ENCODE results near the gene HBB. TPM values are rescaled to one million over a fixed set of nuclear protein-coding genes. Genes with fewer than 3 reads are reported as not detected.

The HBB gene
- total RNA-seq, 1 donor from 2014 or later, result 140 TPM

DNA sequence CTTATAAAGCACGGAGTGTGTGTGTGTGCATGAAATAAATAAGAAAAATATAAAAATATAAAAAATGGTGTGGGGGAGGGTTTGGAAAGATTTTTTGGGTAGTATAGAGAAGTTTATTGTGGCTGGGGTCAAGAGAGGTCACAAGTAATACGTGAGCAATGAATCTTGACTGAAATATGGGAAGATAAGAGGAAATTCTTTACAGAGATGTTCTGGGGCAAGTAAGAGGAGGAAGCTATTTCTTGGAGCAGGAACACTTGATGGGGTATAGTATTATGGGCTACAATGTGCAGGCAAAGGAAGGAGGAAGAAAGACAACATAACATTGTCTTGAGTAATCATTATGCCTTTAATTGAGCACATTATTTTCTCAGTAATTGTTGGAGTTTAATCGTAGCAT is 5.3 kb upstream of the HBB start:
- intact Hi-C loops (cut with DNase I), result no loop called here
- no peak for ATAC-seq

DNA sequence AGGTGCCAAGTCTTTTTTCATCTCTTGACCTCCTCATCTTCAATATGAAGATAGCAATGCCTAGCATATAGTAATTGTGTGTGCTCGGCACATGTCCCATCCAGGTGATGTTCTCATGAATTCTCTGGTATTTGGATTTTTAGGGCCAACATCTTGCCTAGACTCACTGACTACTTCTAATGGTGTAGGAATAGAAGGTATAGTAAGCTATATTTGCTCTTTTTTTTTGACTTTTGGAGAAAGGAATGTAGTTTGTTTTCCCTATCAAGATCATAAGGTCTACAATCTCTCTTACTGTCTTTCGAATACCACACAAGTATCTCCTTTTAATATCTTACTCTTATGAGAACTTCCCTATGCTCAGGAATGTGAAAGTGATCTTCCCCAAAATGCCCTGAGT is 4.2 kb upstream of the HBB start:
- ATAC-seq, result no peak
- DNase-seq (ENCODE audit: missing footprints), result no peak
- intact Hi-C loops (cut with DNase I), result no loop called here

More for the DNA sequence above, 5.3 kb upstream of the HBB start:
- no peak for DNase-seq (ENCODE audit: missing footprints)

DNA sequence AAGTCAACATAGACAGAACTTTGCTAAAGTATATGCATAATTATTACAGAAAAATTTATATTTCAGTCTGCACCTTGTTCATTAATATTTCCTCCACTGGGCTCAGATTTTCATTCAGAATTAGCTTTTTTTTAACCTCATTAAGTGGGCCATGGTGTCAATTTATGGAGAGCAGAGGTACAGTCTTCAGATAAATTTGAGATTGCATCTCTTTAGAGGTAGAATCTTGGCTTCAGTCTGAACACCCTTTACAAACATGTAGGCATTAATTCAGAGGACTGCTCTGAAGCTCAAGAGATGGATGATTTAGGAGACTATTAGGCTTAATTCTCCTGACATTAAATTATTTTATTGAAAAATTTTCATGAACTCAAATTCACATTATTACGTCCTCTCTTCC is 3.4 kb upstream of the HBB start:
- ATAC-seq, result no peak
- no peak for DNase-seq (ENCODE audit: missing footprints)
- intact Hi-C loops (cut with DNase I), result no loop called here

DNA sequence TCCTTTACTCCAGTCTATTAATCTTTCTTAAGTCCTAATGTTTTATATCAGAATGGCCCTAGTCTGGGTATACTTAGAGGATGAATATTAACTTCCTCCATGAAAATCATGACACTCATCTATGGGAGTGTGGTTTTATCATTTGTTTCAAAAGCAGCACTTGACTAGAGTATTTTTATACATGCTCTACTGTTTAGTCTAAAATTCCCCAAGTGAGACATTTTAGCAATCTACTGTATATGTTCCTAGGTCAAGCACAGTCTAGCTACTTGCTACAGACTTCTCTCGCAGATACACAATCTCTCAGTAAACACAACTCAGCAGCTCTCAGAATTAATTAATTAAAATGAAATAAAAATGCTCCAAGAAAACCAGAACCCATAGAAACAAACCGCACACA is 2.9 kb upstream of the HBB start:
- intact Hi-C loops (cut with DNase I), result no loop called here
- ATAC-seq, result no peak
- no peak for DNase-seq (ENCODE audit: missing footprints)

DNA sequence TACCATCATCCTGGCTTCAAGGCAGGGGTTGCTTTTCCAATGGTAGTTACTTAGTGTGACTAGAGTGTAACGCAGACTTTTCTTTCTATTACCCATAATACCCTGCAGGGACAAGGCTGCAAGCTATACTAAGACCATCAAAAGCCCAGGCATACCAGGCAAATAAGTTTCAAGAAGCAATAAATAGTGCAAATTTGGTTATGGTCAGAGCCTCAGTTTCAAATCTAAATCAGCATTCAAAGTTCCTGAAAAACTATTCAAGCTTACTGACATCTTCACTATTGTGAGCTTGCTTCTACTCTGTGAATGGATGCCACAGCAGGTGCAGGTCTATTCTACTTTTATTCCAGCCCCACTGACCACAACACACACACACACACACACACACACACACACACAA is 2.5 kb upstream of the HBB start:
- ATAC-seq (no peak), DNase-seq (ENCODE audit: missing footprints) (no peak)
- intact Hi-C loops (cut with DNase I), result no loop called here

DNA sequence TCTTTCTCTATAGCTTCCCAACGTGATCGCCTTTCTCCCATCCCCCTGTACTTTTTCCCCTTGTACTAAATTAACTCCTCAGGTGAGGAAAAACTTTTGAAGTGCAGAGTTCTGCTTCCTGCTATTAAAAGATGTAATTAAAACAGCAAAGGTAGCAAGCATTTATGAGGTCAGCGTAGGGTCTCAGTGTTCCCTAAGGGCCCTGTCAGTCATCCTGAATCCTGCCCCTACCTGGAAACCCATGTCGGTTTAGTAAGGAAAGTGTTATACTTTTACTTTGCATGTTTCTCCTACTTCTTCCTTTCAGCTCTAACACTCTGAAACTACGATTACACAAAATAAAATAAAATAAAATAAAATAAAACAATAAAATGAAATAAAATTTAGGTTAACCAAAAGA is 1.3 kb upstream of the HBB start:
- DNase-seq (ENCODE audit: missing footprints), result no peak
- intact Hi-C loops (cut with DNase I), result no loop called here
- ATAC-seq, result no peak

DNA sequence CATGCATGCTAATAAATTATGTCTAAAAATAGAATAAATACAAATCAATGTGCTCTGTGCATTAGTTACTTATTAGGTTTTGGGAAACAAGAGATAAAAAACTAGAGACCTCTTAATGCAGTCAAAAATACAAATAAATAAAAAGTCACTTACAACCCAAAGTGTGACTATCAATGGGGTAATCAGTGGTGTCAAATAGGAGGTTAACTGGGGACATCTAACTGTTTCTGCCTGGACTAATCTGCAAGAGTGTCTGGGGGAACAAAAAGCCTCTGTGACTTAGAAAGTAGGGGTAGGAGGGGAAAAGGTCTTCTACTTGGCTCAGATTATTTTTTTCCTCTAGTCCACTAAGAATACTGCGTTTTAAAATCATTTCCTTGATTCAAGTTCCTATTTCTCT is 810 bp upstream of the HBB start:
- DNase-seq (ENCODE audit: missing footprints) (no peak), ATAC-seq (no peak)
- intact Hi-C loops (cut with DNase I), result no loop called here

DNA sequence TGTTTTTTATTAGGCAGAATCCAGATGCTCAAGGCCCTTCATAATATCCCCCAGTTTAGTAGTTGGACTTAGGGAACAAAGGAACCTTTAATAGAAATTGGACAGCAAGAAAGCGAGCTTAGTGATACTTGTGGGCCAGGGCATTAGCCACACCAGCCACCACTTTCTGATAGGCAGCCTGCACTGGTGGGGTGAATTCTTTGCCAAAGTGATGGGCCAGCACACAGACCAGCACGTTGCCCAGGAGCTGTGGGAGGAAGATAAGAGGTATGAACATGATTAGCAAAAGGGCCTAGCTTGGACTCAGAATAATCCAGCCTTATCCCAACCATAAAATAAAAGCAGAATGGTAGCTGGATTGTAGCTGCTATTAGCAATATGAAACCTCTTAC is 1.4 kb downstream of the HBB start:
- intact Hi-C loops (cut with DNase I), result no loop called here
- ATAC-seq (no peak), DNase-seq (ENCODE audit: missing footprints) (peak; percentile 25)

DNA sequence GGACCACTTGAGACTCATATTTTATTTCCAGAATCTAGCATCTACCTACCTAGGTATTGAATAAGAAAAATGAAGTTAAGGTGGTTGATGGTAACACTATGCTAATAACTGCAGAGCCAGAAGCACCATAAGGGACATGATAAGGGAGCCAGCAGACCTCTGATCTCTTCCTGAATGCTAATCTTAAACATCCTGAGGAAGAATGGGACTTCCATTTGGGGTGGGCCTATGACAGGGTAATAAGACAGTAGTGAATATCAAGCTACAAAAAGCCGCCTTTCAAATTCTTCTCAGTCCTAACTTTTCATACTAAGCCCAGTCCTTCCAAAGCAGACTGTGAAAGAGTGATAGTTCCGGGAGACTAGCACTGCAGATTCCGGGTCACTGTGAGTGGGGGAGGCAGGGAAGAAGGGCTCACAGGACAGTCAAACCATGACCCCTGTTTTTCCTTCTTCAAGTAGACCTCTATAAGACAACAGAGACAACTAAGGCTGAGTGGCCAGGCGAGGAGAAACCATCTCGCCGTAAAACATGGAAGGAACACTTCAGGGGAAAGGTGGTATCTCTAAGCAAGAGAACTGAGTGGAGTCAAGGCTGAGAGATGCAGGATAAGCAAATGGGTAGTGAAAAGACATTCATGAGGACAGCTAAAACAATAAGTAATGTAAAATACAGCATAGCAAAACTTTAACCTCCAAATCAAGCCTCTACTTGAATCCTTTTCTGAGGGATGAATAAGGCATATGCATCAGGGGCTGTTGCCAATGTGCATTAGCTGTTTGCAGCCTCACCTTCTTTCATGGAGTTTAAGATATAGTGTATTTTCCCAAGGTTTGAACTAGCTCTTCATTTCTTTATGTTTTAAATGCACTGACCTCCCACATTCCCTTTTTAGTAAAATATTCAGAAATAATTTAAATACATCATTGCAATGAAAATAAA is 2.1 kb downstream of the HBB start:
- DNase-seq (ENCODE audit: missing footprints) (no peak), ATAC-seq (no peak)
- intact Hi-C loops (cut with DNase I), result no loop called here

DNA sequence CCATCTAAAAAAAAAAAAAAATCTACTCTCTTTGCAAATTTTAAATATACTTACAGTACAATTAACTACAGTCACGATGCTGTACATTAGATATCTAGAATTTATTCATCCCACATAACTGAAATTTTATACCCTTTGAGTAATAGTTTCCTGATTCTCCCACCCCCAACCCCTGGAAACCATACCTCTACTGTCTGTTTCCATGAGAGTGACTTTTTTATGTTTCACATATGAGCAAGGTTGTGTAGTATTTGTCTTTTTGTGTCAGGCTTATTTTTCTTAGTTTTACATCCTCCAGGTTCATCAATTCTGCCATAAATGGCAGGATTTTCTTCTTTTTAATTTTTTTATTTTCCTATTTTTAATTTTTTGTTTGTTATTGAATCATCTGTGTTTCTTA is 3.2 kb downstream of the HBB start:
- intact Hi-C loops (cut with DNase I), result no loop called here
- ATAC-seq (no peak), DNase-seq (ENCODE audit: missing footprints) (no peak)

DNA sequence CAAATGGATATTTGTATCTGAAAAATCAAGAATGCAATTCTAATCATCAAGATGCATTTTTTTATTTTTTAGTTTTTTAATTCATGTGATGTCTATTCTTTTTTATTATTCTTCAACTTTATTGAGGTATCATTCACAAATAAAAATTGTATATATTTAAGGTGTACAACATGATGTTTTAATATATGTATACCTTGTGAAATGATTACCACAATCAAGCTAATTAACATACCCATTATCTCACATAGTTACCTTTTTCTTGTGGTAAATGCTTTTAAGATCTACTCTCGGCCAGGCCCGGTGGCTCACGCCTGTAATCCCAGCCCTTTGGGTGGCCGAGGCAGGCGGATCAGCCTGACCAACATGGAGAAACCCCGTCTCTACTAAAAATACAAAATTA is 3.7 kb downstream of the HBB start:
- DNase-seq (ENCODE audit: missing footprints) (no peak), ATAC-seq (no peak)
- intact Hi-C loops (cut with DNase I), result no loop called here

DNA sequence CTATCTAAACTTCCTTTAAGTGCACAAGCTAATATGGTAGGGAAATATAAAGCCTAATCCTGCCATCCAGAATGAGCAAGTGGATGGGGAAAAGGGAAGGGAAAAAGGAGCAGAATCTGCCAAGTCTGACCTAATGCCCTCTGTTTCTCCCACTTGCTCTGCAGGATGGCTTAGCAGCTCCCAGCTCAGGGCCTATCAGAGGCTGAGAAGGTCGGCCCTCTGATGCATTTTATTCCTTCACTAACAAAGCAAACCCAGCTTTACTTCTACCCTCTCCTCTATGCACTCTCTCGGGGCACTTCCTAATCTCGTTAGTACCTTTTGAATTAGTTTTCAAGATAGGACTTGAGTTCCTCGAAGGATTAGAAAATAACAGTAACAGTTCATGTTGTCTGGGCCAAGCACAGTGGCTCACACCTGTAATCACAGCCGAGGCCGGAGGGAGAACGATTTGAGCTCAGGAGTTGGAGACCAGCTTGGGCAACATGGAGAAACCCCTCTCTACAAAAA is 16.4 kb downstream of the HBB start:
- peak; percentile 32 for DNase-seq (ENCODE audit: missing footprints)
- no peak for ATAC-seq
- intact Hi-C loops (cut with DNase I), result no loop called here

DNA sequence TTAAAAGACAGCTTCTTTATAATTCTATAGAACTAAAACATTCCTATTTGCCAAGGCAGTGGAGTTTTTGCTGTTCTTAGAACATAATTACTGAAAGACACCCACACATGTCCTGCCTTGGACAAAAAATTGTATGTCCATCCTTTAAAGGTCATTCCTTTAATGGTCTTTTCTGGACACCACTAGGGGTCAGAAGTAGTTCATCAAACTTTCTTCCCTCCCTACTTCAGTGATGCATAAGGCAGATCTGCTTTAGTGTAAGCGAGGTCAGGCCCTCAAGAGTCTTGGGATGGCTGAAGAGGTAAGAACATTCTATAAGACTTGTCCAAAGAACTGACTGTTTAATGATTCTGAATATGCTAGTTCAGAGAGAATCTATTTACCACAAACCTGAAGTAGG is 22.1 kb downstream of the HBB start:
- DNase-seq (ENCODE audit: missing footprints) (no peak), ATAC-seq (no peak)
- intact Hi-C loops (cut with DNase I), result loop anchor here (5.0 kb wide), 2 partner anchors 163 to 178 kb away; partner anchors contain the start of gene OR51M1

DNA sequence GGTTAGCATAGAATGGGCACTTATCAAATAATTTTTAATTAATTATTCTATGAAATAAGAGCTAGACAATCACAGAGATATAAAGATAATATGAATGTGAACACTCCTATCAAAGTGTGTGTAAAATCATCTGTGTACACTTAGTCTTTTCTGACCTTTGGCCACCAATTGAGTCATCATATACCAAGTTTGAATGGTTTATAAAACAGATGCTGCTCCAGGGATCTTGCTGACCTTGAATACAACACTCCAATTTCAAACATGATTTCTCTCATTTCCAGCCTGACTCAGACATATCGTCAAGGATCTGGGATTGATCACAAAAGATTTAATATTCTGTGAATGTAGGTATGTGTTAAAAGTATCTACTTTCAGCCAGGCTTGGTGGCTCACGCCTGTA is 23.5 kb downstream of the HBB start:
- no peak for ATAC-seq
- intact Hi-C loops (cut with DNase I), result loop anchor here (5.0 kb wide), 2 partner anchors 164 to 179 kb away; partner anchors contain the start of gene OR51M1
- no peak for DNase-seq (ENCODE audit: missing footprints)

DNA sequence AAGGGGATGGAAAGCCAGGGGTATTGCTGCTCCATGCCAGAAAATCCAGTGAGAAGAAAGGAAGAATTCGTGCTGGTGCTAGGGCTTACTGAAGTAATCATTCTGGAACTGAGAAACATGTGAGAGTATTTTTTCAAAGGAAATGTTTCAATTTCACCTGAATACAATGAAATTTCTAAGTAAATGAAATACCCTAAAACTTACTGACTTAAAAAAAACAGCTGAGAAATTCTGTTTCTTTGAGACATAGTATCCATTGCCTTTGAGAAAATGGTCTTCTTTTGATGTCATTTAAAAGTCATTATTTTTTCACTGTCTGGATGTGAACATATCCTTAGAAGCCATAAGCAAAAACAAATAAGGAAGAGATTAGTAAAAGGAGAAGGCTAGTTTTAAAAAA is 26.3 kb downstream of the HBB start, which contains the start of gene OR51V1:
Gene OR51V1, minus strand, starts transcription at position 101 of the 400 bp plus-strand sequence. Its CDS starts 0 bp downstream, at position 101.
- intact Hi-C loops (cut with DNase I), result loop anchor here (5.0 kb wide), 2 partner anchors 167 to 182 kb away; partner anchors contain the start of gene OR51M1
- DNase-seq (ENCODE audit: missing footprints) (no peak), ATAC-seq (no peak)

DNA sequence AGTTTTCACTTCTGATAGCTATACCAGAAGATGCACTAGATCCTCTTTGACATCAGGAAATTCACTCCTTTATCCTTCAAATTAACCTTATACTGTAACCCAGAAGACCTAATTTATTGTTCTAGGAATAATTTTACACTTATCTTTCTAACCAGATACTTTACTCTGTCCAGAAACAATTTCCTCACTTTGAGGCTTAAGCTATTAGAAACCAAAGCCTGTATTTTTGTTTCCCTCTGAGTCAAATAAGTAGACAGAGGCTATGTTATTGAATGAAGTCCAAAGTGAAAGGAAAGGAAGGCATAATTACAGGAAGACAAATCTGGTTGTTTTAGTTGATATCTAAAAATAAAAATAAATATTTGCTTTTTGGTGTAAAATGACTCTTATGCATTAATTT is 28.6 kb downstream of the HBB start:
- no peak for ATAC-seq
- no peak for DNase-seq (ENCODE audit: missing footprints)
- intact Hi-C loops (cut with DNase I), result no loop called here

DNA sequence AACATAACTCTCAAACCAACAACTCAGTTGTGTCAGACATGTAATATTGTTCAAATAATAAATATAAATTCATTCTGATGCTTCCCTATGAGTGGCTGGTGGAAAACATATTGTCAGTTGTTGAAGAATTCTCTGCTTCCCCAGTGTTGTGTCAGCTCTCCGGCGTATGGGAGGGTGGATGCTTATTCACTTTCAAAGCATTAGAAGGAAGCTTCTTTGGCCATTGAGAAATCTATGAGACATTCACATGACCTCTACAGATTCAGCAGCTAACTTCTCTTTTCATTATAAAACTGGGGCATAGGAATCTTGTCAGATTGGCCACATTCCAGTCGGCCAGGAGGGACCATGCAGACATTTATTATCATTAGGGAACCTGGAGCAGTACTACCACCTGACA is 29.3 kb downstream of the HBB start:
- DNase-seq (ENCODE audit: missing footprints) (no peak), ATAC-seq (no peak)
- intact Hi-C loops (cut with DNase I), result no loop called here

DNA sequence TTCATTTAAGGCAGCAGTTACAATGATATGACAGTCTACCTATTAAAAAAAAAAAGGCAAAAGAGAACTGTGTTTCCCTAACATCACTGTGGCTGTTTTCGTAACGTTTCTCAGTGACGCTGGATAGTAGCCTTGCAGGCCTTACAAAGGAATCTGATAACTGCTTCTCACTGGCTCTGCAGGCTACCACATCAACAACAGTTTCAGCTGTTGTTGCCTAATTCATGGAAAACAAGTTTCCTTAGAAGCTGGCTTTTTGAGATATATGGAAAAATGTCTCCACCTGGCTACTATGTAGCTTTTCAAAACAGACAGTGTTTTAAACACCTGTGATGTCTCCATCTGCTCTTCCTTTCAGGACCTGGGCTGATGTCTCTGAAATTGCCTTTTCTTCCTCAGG is 30.1 kb downstream of the HBB start:
- ATAC-seq, result no peak

DNA sequence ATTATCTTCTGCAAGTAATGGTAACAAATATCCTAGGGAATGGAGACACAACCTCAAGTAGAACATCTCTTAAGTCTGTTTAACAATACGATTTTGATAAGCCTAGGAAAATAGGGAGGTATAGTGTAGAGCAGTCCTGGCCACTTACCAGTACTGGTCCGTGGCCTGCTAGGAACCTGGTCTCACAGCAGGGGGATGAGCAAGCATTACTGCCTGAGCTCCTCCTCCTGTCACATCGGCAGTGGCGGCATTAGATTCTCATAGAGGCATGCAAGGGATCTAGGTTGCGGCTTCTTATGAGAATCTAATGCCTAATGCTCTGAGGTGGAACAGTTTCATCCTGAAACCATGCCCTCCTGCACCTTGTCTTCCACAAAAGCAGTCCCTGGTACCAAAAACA is 30.8 kb downstream of the HBB start:
- DNase-seq (ENCODE audit: missing footprints) (no peak), ATAC-seq (no peak)
- intact Hi-C loops (cut with DNase I), result no loop called here

More for the DNA sequence above, 30.1 kb downstream of the HBB start:
- no peak for DNase-seq (ENCODE audit: missing footprints)
- intact Hi-C loops (cut with DNase I), result no loop called here

DNA sequence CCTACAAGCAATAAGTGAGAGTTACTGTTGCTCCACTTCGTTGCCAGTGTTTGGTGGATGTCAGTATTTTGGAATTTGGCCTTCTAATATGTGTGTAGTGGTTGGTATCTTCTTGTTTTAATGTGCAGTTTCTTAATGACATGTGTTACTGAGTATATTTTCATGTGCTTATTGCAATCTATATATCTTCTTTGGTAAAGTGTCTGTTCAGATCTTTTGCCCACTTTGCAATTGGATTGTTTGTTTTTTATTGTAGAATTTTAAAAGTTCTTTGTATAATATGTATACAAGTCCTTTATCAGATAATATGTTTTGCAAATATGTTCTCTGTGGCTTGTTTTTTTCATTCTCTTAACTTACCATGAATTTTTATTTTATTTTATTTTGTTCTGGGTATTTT is 34.1 kb downstream of the HBB start:
- no peak for DNase-seq (ENCODE audit: missing footprints)
- intact Hi-C loops (cut with DNase I), result no loop called here
- ATAC-seq, result no peak

Measured in Right ventricle myocardium inferior (tissue), 1 donor.